C4-2B (cell line): Measurements from ENCODE around the gene PHPT1.

Experiments used
- ZFX ChIP-seq: fragments of 450-650 bp; IDR thresholded peaks from 2 replicates; pipeline ENCODE4 v1.6.1; 2017
- TF ChIP-seq, protein P1 (sequence below): fragments of 450-650 bp; conservative IDR thresholded peaks from 2 replicates; pipeline ENCODE4 v1.5.1; 2017; ENCODE audit warnings: mild to moderate bottlenecking

DNA sequence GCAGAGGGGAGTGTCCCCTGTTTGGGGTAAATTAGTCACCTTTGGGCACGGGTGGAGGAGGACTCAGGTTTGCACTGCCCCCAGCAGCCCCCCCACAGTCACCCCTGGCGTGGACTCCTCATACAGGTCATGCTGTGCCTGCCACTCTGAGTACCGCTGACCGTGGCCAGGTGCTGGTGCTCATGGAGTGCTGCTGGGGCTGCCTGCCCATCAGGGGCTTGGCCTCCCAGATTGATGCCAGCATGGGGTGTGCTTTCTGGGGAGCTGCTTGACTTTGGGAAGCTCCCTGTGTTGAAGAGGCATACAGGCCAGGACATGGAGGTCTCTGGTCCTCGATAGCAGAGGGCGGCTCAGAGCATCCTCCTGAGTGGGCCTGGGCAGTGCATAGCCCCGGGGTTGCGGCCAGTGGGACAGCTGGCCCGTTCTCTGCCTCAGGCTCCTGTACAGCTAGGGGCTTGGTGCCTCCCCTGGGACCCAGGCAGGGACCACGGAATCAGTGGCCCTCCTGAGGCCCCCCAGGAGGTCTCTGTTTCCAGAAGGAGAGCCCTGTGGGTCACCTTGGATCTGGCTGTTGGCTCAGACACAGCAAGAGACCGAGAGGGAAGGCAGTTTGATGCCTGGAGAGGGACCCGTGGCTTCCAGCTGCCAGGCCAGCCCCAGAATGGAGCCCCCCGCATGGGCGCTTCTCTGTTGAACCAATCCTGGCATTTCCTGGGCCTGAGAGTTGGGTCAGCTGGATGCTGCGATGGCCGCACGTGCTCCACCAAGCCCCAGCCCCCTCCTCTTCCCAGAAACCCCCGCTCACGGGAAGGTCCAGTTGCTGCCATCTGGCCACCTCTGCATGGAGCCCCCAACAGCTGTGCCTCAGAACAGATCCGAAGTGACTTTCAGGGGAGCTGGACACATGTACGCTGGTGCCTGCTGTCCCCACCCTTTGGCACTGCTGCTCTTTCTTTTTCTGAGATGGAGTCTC lies 13.0 kb upstream of the PHPT1 start:
- TF ChIP-seq, protein P1, sequence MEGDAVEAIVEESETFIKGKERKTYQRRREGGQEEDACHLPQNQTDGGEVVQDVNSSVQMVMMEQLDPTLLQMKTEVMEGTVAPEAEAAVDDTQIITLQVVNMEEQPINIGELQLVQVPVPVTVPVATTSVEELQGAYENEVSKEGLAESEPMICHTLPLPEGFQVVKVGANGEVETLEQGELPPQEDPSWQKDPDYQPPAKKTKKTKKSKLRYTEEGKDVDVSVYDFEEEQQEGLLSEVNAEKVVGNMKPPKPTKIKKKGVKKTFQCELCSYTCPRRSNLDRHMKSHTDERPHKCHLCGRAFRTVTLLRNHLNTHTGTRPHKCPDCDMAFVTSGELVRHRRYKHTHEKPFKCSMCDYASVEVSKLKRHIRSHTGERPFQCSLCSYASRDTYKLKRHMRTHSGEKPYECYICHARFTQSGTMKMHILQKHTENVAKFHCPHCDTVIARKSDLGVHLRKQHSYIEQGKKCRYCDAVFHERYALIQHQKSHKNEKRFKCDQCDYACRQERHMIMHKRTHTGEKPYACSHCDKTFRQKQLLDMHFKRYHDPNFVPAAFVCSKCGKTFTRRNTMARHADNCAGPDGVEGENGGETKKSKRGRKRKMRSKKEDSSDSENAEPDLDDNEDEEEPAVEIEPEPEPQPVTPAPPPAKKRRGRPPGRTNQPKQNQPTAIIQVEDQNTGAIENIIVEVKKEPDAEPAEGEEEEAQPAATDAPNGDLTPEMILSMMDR, result no peak
- TF ChIP-seq ZFX, result no peak
